K562 (cell line): Measurements from ENCODE around the gene TRAK1. TPM values are rescaled to one million over a fixed set of nuclear protein-coding genes. Genes with fewer than 3 reads are reported as not detected.

ENCODE experiments used
- ATAC-seq: fragments of 200-7000 bp; cut with Tn5 transposase; 3 replicates; pipeline ENCODE4 v1.9.1; 2020; ENCODE audit warnings: moderate library complexity
- BruUV-seq: library from RNA; stranded (reverse); fragments of 400-500 nt; replicated peaks from 2 replicates; lab custom pipeline; 2021; lab: Mats Ljungman, UMichigan
- CTCF ChIA-PET: fragments of 300-600 bp; formaldehyde crosslinking; extraction: SDS; loops from one replicate; lab custom pipeline; 2021; ENCODE audit warnings: low intra/inter-chr PET ratio; lab: Yijun Ruan, JAX
- POLR2A ChIA-PET: fragments of 300-600, 350-650 bp; sonication (Branson Sonifier 250); formaldehyde crosslinking; extraction: SDS; loops from one replicate; lab custom pipeline; 2021; ENCODE audit warnings: antibody characterized with exemption, inconsistent platforms; lab: Yijun Ruan, JAX
- DNase-seq, 4 experiments: peaks; one replicate each; pipeline versions ENCODE4 v3.0.0 to v3.0.0-alpha.2; 2011 to 2018; ENCODE audit warnings: low spot score in 3 of 4, mixed read lengths in 3 of 4; ENCODE audit errors: extremely low read depth in 1 of 4
- FAIRE-seq: peaks from 2 replicates; lab custom pipeline; 2011; peaks lifted over from hg19 to GRCh38; lab: Jason Lieb, UNC
- H2AFZ ChIP-seq: 2 replicates; pipeline ENCODE4 v1.6.0; 2011; ENCODE audit warnings: low read depth, low read length, control low read depth, inconsistent platforms
- H3K27ac ChIP-seq: fragments of 200-600 bp; 3 replicates; pipeline ENCODE4 v1.8.0; 2011; ENCODE audit warnings: low read depth, mild to moderate bottlenecking, control low read depth, inconsistent platforms, low read length, moderate library complexity, mixed read lengths; ENCODE audit errors: extremely low read depth
- H3K27me3 ChIP-seq, 2 experiments: fragments of 300-600 bp in 1 of 2; 2 replicates in 1 of 2; 3 replicates in 1 of 2; pipeline versions ENCODE4 v1.6.0 to v1.8.0; 2011; ENCODE audit warnings: inconsistent platforms in 2 of 2, low read length in 2 of 2, mild to moderate bottlenecking in 1 of 2, mixed read lengths in 1 of 2, moderate library complexity in 1 of 2; ENCODE audit not compliant: control insufficient read depth in 2 of 2, insufficient read depth in 2 of 2
- H3K36me3 ChIP-seq: fragments of 300-600 bp; 3 replicates; pipeline ENCODE4 v1.8.0; 2011; ENCODE audit warnings: mild to moderate bottlenecking, low read length, inconsistent platforms; ENCODE audit not compliant: control insufficient read depth, insufficient read depth
- H3K4me1 ChIP-seq, 2 experiments: fragments of 200-600 bp in 1 of 2; replicated peaks in 1 of 2; 2 replicates in 1 of 2; 3 replicates in 1 of 2; pipeline versions ENCODE4 v1.5.1 to v1.8.0; 2011; ENCODE audit warnings: inconsistent platforms in 2 of 2, low read length in 2 of 2, mild to moderate bottlenecking in 1 of 2, mixed read lengths in 1 of 2, moderate library complexity in 1 of 2; ENCODE audit not compliant: control insufficient read depth in 2 of 2, insufficient read depth in 2 of 2
- H3K4me2 ChIP-seq: 2 replicates; pipeline ENCODE4 v1.6.1; 2011; ENCODE audit warnings: low read length, control low read depth, inconsistent platforms, mixed read lengths; ENCODE audit not compliant: insufficient read depth
- H3K4me3 ChIP-seq: fragments of 200-600 bp; sonication (generic), shearing (Covaris generic); 2 replicates; pipeline ENCODE4 v1.5.1; 2016; ENCODE audit warnings: control low read depth, inconsistent platforms
- H3K79me2 ChIP-seq: fragments of 200-600 bp; 3 replicates; pipeline ENCODE4 v1.8.0; 2011; ENCODE audit warnings: low read length, inconsistent platforms; ENCODE audit not compliant: control insufficient read depth, insufficient read depth
- H3K9ac ChIP-seq, 2 experiments: 2 replicates each; pipeline versions ENCODE4 v1.6.0 to v1.6.1; 2011; ENCODE audit warnings: low read depth in 2 of 2, low read length in 2 of 2, control low read depth in 1 of 2, inconsistent platforms in 1 of 2, mild to moderate bottlenecking in 1 of 2, mixed read lengths in 1 of 2; ENCODE audit not compliant: insufficient read depth in 1 of 2
- H3K9me1 ChIP-seq: one replicate; pipeline ENCODE4 v1.6.0; 2011; ENCODE audit warnings: inconsistent platforms, mild to moderate bottlenecking, low read length, moderate library complexity; ENCODE audit not compliant: control insufficient read depth, insufficient read depth
- H3K9me3 ChIP-seq: replicated peaks from 2 replicates; pipeline ENCODE4 v1.5.1; 2011; ENCODE audit warnings: low read depth, low read length, inconsistent platforms; ENCODE audit not compliant: control insufficient read depth, insufficient read depth
- H4K20me1 ChIP-seq: replicated peaks from 2 replicates; pipeline ENCODE4 v1.6.1; 2011; ENCODE audit warnings: low read length, inconsistent platforms, mixed read lengths; ENCODE audit not compliant: control insufficient read depth, insufficient read depth
- CREBBP ChIP-seq: IDR thresholded peaks from one replicate; pipeline ENCODE4 v1.6.1; 2012; ENCODE audit warnings: low read depth, mild to moderate bottlenecking, control low read depth, inconsistent platforms, low read length
- MTF1 ChIP-seq: fragments of 250-450 bp; sonication (Bioruptor Pico); IDR thresholded peaks from 2 replicates; pipeline ENCODE4 v1.9.0; 2021; ENCODE audit warnings: moderate library complexity, mild to moderate bottlenecking, inconsistent platforms, borderline replicate concordance
- SP2 ChIP-seq: IDR thresholded peaks from 2 replicates; pipeline ENCODE4 v1.6.1; 2011; ENCODE audit warnings: mild to moderate bottlenecking, low read depth, low read length, moderate library complexity; ENCODE audit not compliant: poor library complexity, severe bottlenecking; ENCODE audit errors: extremely low read depth
- STAT6 ChIP-seq: sonication (generic); formaldehyde crosslinking; IDR thresholded peaks from 2 replicates; pipeline ENCODE4 v1.8.1; 2023; ENCODE audit warnings: mild to moderate bottlenecking, missing genetic modification reagents
- ZNF263 ChIP-seq: sonication (generic); formaldehyde crosslinking; IDR thresholded peaks from 2 replicates; pipeline ENCODE4 v1.8.0; 2022; ENCODE audit warnings: mild to moderate bottlenecking, missing genetic modification reagents, borderline replicate concordance
- ZNF436 ChIP-seq: fragments of 250-450, 450-650 bp; sonication (Bioruptor Pico); formaldehyde crosslinking; IDR thresholded peaks from 2 replicates; pipeline ENCODE4 v1.7.0; 2020; ENCODE audit warnings: mild to moderate bottlenecking
- ZNF444 ChIP-seq: fragments of 250-450 bp; sonication (Bioruptor Pico); IDR thresholded peaks from 2 replicates; pipeline ENCODE4 v1.4.0; 2020; ENCODE audit warnings: mild to moderate bottlenecking, moderate library complexity
- WGBS: fragments of 100-300 bp; shearing (Covaris generic); methylation state at CpG from one replicate; pipeline ENCODE4 v1.1.6; 2016; ENCODE audit warnings: low coverage, mixed read lengths; ENCODE audit not compliant: insufficient coverage; ENCODE audit errors: missing lambda C conversion rate; 5-methylcytosine and 5-hydroxymethylcytosine counted together
- in situ Hi-C: fragments of 300-500 bp; cut with MboI; formaldehyde crosslinking; loops from 4 replicates; pipeline ENCODE4 v1.15.0; 2018; ENCODE audit warnings: inconsistent platforms, mixed read lengths
- intact Hi-C: fragments of 100-400 bp; cut with micrococcal nuclease; formaldehyde crosslinking; loops from 2 replicates; pipeline ENCODE4 v1.14.2; 2022
- polyA plus RNA-seq, 8 experiments: library from polyadenylated mRNA; depleted of rRNA in 4 of 8; stranded (reverse) in 5 of 8; unstranded in 3 of 8; fragments of >200 nt; fragmentation: Nextera tagmentation in 2 of 8; fragmentation: Illumina TruSeq in 1 of 8; extraction: Ambion mirVana in 2 of 8; extraction: Trizol in 1 of 8; gene quantifications; 2 replicates each; pipeline versions ENCODE4 v1.2.1 to v1.2.3, GENCODE V29; 2011 to 2014; ENCODE audit warnings: inconsistent platforms in 1 of 8, missing spikeins in 1 of 8
- total RNA-seq, 7 experiments: library from RNA; depleted of rRNA in 6 of 7; stranded (reverse); fragments of >200 nt in 6 of 7; fragmentation: Illumina TruSeq in 2 of 7; extraction: Trizol in 2 of 7; gene quantifications; 2 replicates each; pipeline versions ENCODE4 v1.2.1 to v1.2.3, GENCODE V29; 2011 to 2021; ENCODE audit warnings: low replicate concordance in 1 of 7

Gene TRAK1
- total and polyA plus RNA-seq, 9 of the 15 experiments (the other 6 are each of a cell fraction or from before 2014, with no cell fraction given): 5.3 to 28.5 (median 17.5) TPM

GRCh38 chr3:42205800-42206514, 114.8 kb downstream of the TRAK1 start:
- in situ Hi-C loops (no loop called here), intact Hi-C loops (no loop called here)
- ATAC-seq (no peak), FAIRE-seq (no peak), DNase-seq (no peak)
- no peaks in the 10 kb centered on the region for H3K9me3 ChIP-seq
- H2AFZ ChIP-seq: no peak overlapping the region
- no peak overlapping the region for H3K4me2 ChIP-seq
- H4K20me1 ChIP-seq: no peaks in the 10 kb centered on the region
- no peaks in the 10 kb centered on the region for H3K27me3 ChIP-seq
- TF ChIP-seq ZNF263 (CRISPR knock-in tag): no peak
- TF ChIP-seq ZNF444 (CRISPR knock-in tag): no peak
- no peak for TF ChIP-seq CREBBP
- TF ChIP-seq ZNF436: 0 out of 2 replicates have a peak, but pooled peaks have one; percentile 12
- TF ChIP-seq STAT6 (CRISPR knock-in tag): no peak
- TF ChIP-seq SP2: no peak
- no peak for TF ChIP-seq MTF1 (CRISPR knock-in tag)
- BruUV-seq: no TSS peak
- no peak overlapping the region for H3K9ac ChIP-seq
- 95% methylated on average over 4 of the region's 4 CpGs for WGBS
- H3K4me1 ChIP-seq: peaks cover 0 to 6% of the 10 kb centered on the region in 2 experiments; a peak in 2 of 5 replicates
- H3K27ac ChIP-seq: no peak overlapping the region
- ChIA-PET POLR2A (interaction anchor here (0.7 kb wide), 2 partner anchors 15 to 44 kb away, joined by 3 read pairs; no protein-coding TSS in a partner anchor), CTCF (no interaction called here)
- H3K4me3 ChIP-seq: no peak overlapping the region
- no peaks in the 10 kb centered on the region for H3K79me2 ChIP-seq
- peaks cover 24% of the 10 kb centered on the region for H3K36me3 ChIP-seq
- H3K9me1 ChIP-seq: no peaks in the 10 kb centered on the region
